ENCODE results near the gene MICALL1. TPM values are rescaled to one million over a fixed set of nuclear protein-coding genes. Genes with fewer than 3 reads are reported as not detected.

MICALL1 gene
- total RNA-seq, 2 donors from 2014 or later: 77.0 to 80.8 TPM

- intact Hi-C loops (cut with DNase I): no loop called here
- no peak for DNase-seq (ENCODE audit: low spot score)
Observed at GRCh38 chr22:37990301-37990700, 84.2 kb downstream of the MICALL1 start.

DNA sequence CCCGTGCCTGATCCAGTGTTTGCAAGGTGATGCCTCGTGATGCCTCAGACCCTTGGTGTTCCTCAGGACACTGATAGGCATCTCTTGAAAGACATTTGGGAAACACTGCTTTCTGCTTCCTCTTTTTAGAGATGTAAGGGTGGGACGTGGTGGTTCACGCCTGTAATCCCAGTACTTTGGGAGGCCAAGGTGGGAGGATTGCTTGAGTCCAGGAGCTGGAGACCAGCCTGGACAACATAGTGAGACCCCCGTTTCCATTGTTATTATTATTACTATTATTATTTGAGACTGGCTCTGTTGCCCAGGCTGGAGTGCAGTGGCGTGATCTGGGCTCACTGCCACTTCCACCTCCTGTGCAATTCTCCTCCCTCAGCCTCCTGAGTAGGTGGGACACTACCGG is 84.8 kb downstream of the MICALL1 start:
- intact Hi-C loops (cut with DNase I): no loop called here
- no peak for DNase-seq (ENCODE audit: low spot score)

DNA sequence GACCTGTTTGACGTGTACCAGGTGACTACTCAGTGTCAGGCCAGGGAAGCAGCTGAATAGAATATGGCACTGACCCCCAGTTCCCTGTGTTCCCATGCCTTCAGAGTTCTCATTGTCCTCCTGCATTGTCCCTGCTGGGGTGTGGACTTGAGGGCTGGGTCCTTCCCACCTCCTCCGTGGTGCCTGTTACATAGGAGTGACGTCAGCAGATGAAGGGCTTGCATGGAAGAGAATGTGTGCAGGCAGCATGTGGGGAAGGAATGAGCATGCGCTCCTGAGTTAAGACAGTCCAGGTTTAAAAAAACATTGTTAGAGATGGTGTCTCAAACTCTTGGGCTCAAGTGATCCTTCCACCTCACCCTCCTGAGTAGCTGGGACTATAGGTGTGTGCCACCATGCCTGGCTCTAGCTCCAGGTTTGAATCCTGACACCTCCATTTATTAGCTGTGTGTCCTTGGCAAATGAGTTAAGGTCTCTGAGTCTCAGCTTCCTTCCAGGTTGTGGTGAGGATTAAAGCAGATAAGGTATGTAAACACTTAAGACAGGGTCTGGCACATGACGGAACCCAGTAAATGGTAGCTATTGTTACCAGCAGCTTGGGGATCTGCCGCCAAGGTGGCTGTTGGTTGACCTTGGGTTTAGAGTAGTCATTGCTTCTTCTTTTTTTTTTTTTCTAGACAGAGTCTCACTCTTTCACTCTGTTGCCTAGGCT is 85.8 kb downstream of the MICALL1 start:
- DNase-seq (ENCODE audit: low spot score): no peak

More for the DNA sequence above, 85.8 kb downstream of the MICALL1 start:
- intact Hi-C loops (cut with DNase I): no loop called here

Small RNAs within 50 kb of the gene (microRNA-seq; reads per million reads assigned to microRNA genes)
- gene MIR4534 (ENCODE audit: borderline microRNAs expressed in 2 of 2) (0 reads per million in 2 donors), gene MIR6820 (ENCODE audit: borderline microRNAs expressed in 2 of 2) (0.52 to 0.97 reads per million in 2 donors)

Other genes with a start within 250 kb of the MICALL1 start
- gene PDXP, start 247.6 kb upstream of the MICALL1 start, total RNA-seq: 1 to 10 TPM; 5.0 to 5.4 TPM
- gene LGALS1, start 230.7 kb upstream of the MICALL1 start, total RNA-seq: 1,000 to 10,000 TPM; 1,140 to 1,213 TPM
- gene NOL12, start 220.0 kb upstream of the MICALL1 start, total RNA-seq: 10 to 100 TPM; 12.0 to 13.8 TPM
- gene TRIOBP, start 209.2 kb upstream of the MICALL1 start, total RNA-seq: 10 to 100 TPM; 93.8 to 95.8 TPM
- gene GCAT, start 98.4 kb upstream of the MICALL1 start, total RNA-seq: 1 to 10 TPM; 3.3 to 6.2 TPM
- gene GALR3, start 82.9 kb upstream of the MICALL1 start, total RNA-seq: not detected
- 10 to 100 TPM; 13.3 to 15.1 TPM for gene ANKRD54, start 62.0 kb upstream of the MICALL1 start, total RNA-seq
- gene EIF3L, start 56.9 kb upstream of the MICALL1 start, total RNA-seq: 100 to 1,000 TPM; 260 to 267 TPM
- gene C22orf23, start 47.3 kb downstream of the MICALL1 start, total RNA-seq: under 1 TPM; 0.32 to 0.33 TPM
- gene POLR2F, start 47.4 kb downstream of the MICALL1 start, total RNA-seq: 10 to 100 TPM; 46.5 to 60.2 TPM
- 1 to 10 TPM in 1 of 2 donors, under 1 TPM in 1; 0.32 to 1.6 TPM for gene SOX10, start 78.3 kb downstream of the MICALL1 start, total RNA-seq
- 10 to 100 TPM; 15.7 to 17.5 TPM for gene PICK1, start 151.1 kb downstream of the MICALL1 start, total RNA-seq
- gene SLC16A8, start 177.9 kb downstream of the MICALL1 start, total RNA-seq: under 1 TPM; 0.51 to 0.57 TPM
- gene BAIAP2L2, start 204.4 kb downstream of the MICALL1 start, total RNA-seq: under 1 TPM; 0.24 to 0.37 TPM

Data from posterior vena cava (tissue), 2 donors.